IMR-90 (cell line): ENCODE results near the gene ST6GALNAC3. TPM values are rescaled to one million over a fixed set of nuclear protein-coding genes. Genes with fewer than 3 reads are reported as not detected.

Experiments used
- ATAC-seq: fragments of 200-7000 bp; cut with Tn5 transposase; 2 replicates; pipeline ENCODE4 v1.9.1; 2020; ENCODE audit warnings: low read depth, mild to moderate bottlenecking, moderate library complexity
- BruUV-seq: library from RNA; stranded (reverse); fragments of 400-500 nt; replicated peaks from 2 replicates; lab custom pipeline; 2021; lab: Mats Ljungman, UMichigan
- CTCF ChIA-PET: fragments of 300-600 bp; formaldehyde crosslinking; extraction: SDS; loops from one replicate; lab custom pipeline; 2021; ENCODE audit warnings: antibody characterized with exemption; lab: Yijun Ruan, JAX
- POLR2A ChIA-PET: fragments of 300-600 bp; sonication (Branson Sonifier 250); formaldehyde crosslinking; loops from one replicate; lab custom pipeline; 2022; ENCODE audit warnings: antibody characterized with exemption; ENCODE audit not compliant: unreplicated experiment; lab: Charles Lee
- DNase-seq: peaks from one replicate; pipeline ENCODE4 v3.0.0; 2013
- H2AFZ ChIP-seq: replicated peaks from 2 replicates; pipeline ENCODE3; 2013; ENCODE audit warnings: low read length, mild to moderate bottlenecking; ENCODE audit not compliant: poor library complexity
- H2AK5ac ChIP-seq: 2 replicates; pipeline ENCODE4 v1.6.1; 2013; ENCODE audit warnings: low read depth, low read length, inconsistent platforms
- H2AK9ac ChIP-seq: replicated peaks from 2 replicates; pipeline ENCODE3; 2013; ENCODE audit warnings: mild to moderate bottlenecking, low read depth, low read length, moderate library complexity; ENCODE audit not compliant: poor library complexity
- H2BK120ac ChIP-seq: 2 replicates; pipeline ENCODE4 v1.6.1; 2013; ENCODE audit warnings: low read depth, low read length, inconsistent platforms
- H2BK15ac ChIP-seq: 3 replicates; pipeline ENCODE4 v1.6.1; 2013; ENCODE audit warnings: low read depth, low read length, inconsistent platforms
- H2BK20ac ChIP-seq: 2 replicates; pipeline ENCODE4 v1.6.1; 2013; ENCODE audit warnings: low read depth, mild to moderate bottlenecking, inconsistent platforms, low read length, moderate library complexity
- H2BK5ac ChIP-seq: 2 replicates; pipeline ENCODE4 v1.6.1; 2013; ENCODE audit warnings: mild to moderate bottlenecking, low read depth, low read length, inconsistent platforms; ENCODE audit not compliant: poor library complexity, severe bottlenecking
- H3K14ac ChIP-seq: replicated peaks from 2 replicates; pipeline ENCODE4 v1.6.1; 2013; ENCODE audit warnings: low read depth, low read length, inconsistent platforms
- H3K18ac ChIP-seq: 2 replicates; pipeline ENCODE4 v1.6.1; 2013; ENCODE audit warnings: low read depth, low read length, control low read depth
- H3K23ac ChIP-seq: 2 replicates; pipeline ENCODE4 v1.6.1; 2013; ENCODE audit warnings: low read depth, low read length, inconsistent platforms
- H3K27ac ChIP-seq: 2 replicates; pipeline ENCODE4 v1.5.1; 2013; ENCODE audit warnings: mild to moderate bottlenecking, control low read depth, low read length; ENCODE audit not compliant: insufficient read depth
- H3K27me3 ChIP-seq: 2 replicates; pipeline ENCODE4 v1.6.1; 2013; ENCODE audit warnings: low read length; ENCODE audit not compliant: control insufficient read depth, insufficient read depth
- H3K36me3 ChIP-seq: 2 replicates; pipeline ENCODE4 v1.6.1; 2013; ENCODE audit warnings: low read length, mixed read lengths; ENCODE audit not compliant: control insufficient read depth, insufficient read depth
- H3K4ac ChIP-seq: 2 replicates; pipeline ENCODE4 v1.6.1; 2013; ENCODE audit warnings: low read depth, low read length, inconsistent platforms
- H3K4me1 ChIP-seq: 2 replicates; pipeline ENCODE4 v1.6.1; 2013; ENCODE audit warnings: low read length, mixed read lengths; ENCODE audit not compliant: control insufficient read depth, insufficient read depth
- H3K4me2 ChIP-seq: 2 replicates; pipeline ENCODE4 v1.6.1; 2013; ENCODE audit warnings: low read depth, mild to moderate bottlenecking, control low read depth, low read length, moderate library complexity
- H3K4me3 ChIP-seq: 2 replicates; pipeline ENCODE4 v1.5.1; 2013; ENCODE audit warnings: low read depth, mild to moderate bottlenecking, control low read depth, low read length, moderate library complexity; ENCODE audit not compliant: insufficient read depth
- H3K56ac ChIP-seq: 2 replicates; pipeline ENCODE4 v1.6.1; 2013; ENCODE audit warnings: low read length, inconsistent platforms; ENCODE audit not compliant: insufficient read depth; ENCODE audit errors: extremely low read depth
- H3K79me1 ChIP-seq, 2 experiments: 2 replicates each; pipeline ENCODE4 v1.6.1; 2013; ENCODE audit warnings: low read length in 2 of 2, inconsistent platforms in 1 of 2, low read depth in 1 of 2
- H3K9ac ChIP-seq: 2 replicates; pipeline ENCODE4 v1.6.1; 2013; ENCODE audit warnings: low read depth, low read length, control low read depth
- H3K9me1 ChIP-seq: 2 replicates; pipeline ENCODE4 v1.6.1; 2013; ENCODE audit warnings: low read length, inconsistent platforms; ENCODE audit not compliant: insufficient read depth
- H3K9me3 ChIP-seq: 2 replicates; pipeline ENCODE4 v1.6.1; 2013; ENCODE audit warnings: low read length; ENCODE audit not compliant: control insufficient read depth, insufficient read depth
- H4K20me1 ChIP-seq: 2 replicates; pipeline ENCODE4 v1.6.1; 2013; ENCODE audit warnings: low read length, inconsistent platforms; ENCODE audit not compliant: insufficient read depth
- H4K5ac ChIP-seq: 2 replicates; pipeline ENCODE4 v1.6.1; 2013; ENCODE audit warnings: mild to moderate bottlenecking, low read depth, low read length, control low read depth
- H4K8ac ChIP-seq, 2 experiments: 2 replicates each; pipeline ENCODE4 v1.6.1; 2013; ENCODE audit warnings: low read depth in 2 of 2, low read length in 2 of 2, control low read depth in 1 of 2, inconsistent platforms in 1 of 2
- H4K91ac ChIP-seq: 2 replicates; pipeline ENCODE4 v1.6.1; 2013; ENCODE audit warnings: low read depth, low read length, inconsistent platforms; ENCODE audit not compliant: insufficient read depth
- BHLHE40 ChIP-seq: fragments of 150-350 bp; IDR thresholded peaks from 2 replicates; pipeline ENCODE4 v1.6.1; 2016; ENCODE audit warnings: mild to moderate bottlenecking, low read depth, low read length
- CEBPB ChIP-seq: IDR thresholded peaks from 2 replicates; pipeline ENCODE4 v1.6.1; 2012; ENCODE audit warnings: low read depth, low read length, improper control_type of control experiment
- CHD1 ChIP-seq: IDR thresholded peaks from 2 replicates; pipeline ENCODE4 v1.6.1; 2012; ENCODE audit warnings: low read depth, low read length, improper control_type of control experiment
- ELK1 ChIP-seq: fragments of 150-350 bp; IDR thresholded peaks from 2 replicates; pipeline ENCODE4 v1.6.1; 2016; ENCODE audit warnings: low read depth, mild to moderate bottlenecking, low read length, moderate library complexity, borderline replicate concordance
- MAFK ChIP-seq: IDR thresholded peaks from 2 replicates; pipeline ENCODE4 v1.6.1; 2012; ENCODE audit warnings: low read depth, low read length, improper control_type of control experiment
- MAZ ChIP-seq: IDR thresholded peaks from 2 replicates; pipeline ENCODE4 v1.6.1; 2012; ENCODE audit warnings: low read depth, mild to moderate bottlenecking, low read length, improper control_type of control experiment, moderate library complexity, borderline replicate concordance
- MXI1 ChIP-seq: IDR thresholded peaks from 2 replicates; pipeline ENCODE4 v1.6.1; 2012; ENCODE audit warnings: low read depth, mild to moderate bottlenecking, low read length, moderate library complexity, borderline replicate concordance
- NFE2L2 ChIP-seq: fragments of 150-350 bp; IDR thresholded peaks from 2 replicates; pipeline ENCODE4 v1.6.1; 2016; ENCODE audit warnings: low read depth, mild to moderate bottlenecking, low read length
- RAD21 ChIP-seq: IDR thresholded peaks from 2 replicates; pipeline ENCODE4 v1.6.1; 2012; ENCODE audit warnings: low read length, improper control_type of control experiment
- RCOR1 ChIP-seq: IDR thresholded peaks from 2 replicates; pipeline ENCODE4 v1.6.1; 2012; ENCODE audit warnings: mild to moderate bottlenecking, low read length, improper control_type of control experiment; ENCODE audit not compliant: insufficient replicate concordance
- RFX5 ChIP-seq: IDR thresholded peaks from 2 replicates; pipeline ENCODE4 v1.8.0; 2012; ENCODE audit warnings: low read depth, mild to moderate bottlenecking, low read length, moderate library complexity
- USF2 ChIP-seq: fragments of 150-350 bp; IDR thresholded peaks from 2 replicates; pipeline ENCODE4 v1.6.1; 2017; ENCODE audit warnings: mild to moderate bottlenecking, antibody characterized with exemption, low read length, low read depth
- WGBS, 2 experiments: methylation state at CpG; one replicate each; pipeline versions ENCODE4 v1.1.5 to v1.1.7; 2013; ENCODE audit warnings: missing lambda C conversion rate in 2 of 2; ENCODE audit not compliant: insufficient read length in 1 of 2; ENCODE audit errors: extremely low coverage in 2 of 2; 5-methylcytosine and 5-hydroxymethylcytosine counted together
- dilution Hi-C: fragments of 300-500 bp; cut with HindIII; formaldehyde crosslinking; loops from one replicate; pipeline ENCODE4 v1.14.3; 2018; ENCODE audit warnings: low sequenced_read_pairs; ENCODE audit not compliant: unreplicated experiment
- in situ Hi-C: fragments of 300-500 bp; cut with MboI; formaldehyde crosslinking; loops from 3 replicates; pipeline ENCODE4 v1.14.3; 2019; ENCODE audit warnings: low sequenced_read_pairs, inconsistent platforms, mixed read lengths
- intact Hi-C: fragments of 100-400 bp; cut with micrococcal nuclease; formaldehyde crosslinking; loops from 2 replicates; pipeline ENCODE4 v1.10.0; 2022
- polyA plus RNA-seq, 3 experiments: library from polyadenylated mRNA; depleted of rRNA; stranded (reverse); fragments of >200 nt; gene quantifications; 2 replicates each; pipeline ENCODE4 v1.2.3, GENCODE V29; 2012; ENCODE audit warnings: low replicate concordance in 1 of 3
- total RNA-seq: library from RNA; depleted of rRNA; stranded (reverse); fragments of >200 nt; gene quantifications from 2 replicates; pipeline ENCODE4 v1.2.3, GENCODE V29; 2012
- TF ChIP-seq, protein P1 (sequence below): conservative IDR thresholded peaks from 2 replicates; pipeline ENCODE4 v1.5.1; 2012; ENCODE audit warnings: mild to moderate bottlenecking, low read depth, low read length, improper control_type of control experiment

Gene ST6GALNAC3
- total and polyA plus RNA-seq, 2 of the 4 experiments (the other 2 are of a cell fraction): 0.65 to 1.3 TPM

GRCh38 chr1:76262601-76263000 lies 188.1 kb downstream of the ST6GALNAC3 start:
- H2BK5ac ChIP-seq: no peak overlapping the region
- no peak overlapping the region for H2AK5ac ChIP-seq
- H4K8ac ChIP-seq: no peak overlapping the region
- no TSS peak for BruUV-seq
- no peak overlapping the region for H3K56ac ChIP-seq
- H3K23ac ChIP-seq: no peak overlapping the region
- H3K4me3 ChIP-seq: no peak overlapping the region
- H3K27ac ChIP-seq: no peak overlapping the region
- H2BK20ac ChIP-seq: no peak overlapping the region
- no peak overlapping the region for H4K5ac ChIP-seq
- H3K4me2 ChIP-seq: no peak overlapping the region
- no peaks in the 10 kb centered on the region for H3K27me3 ChIP-seq
- no peaks in the 10 kb centered on the region for H3K36me3 ChIP-seq
- POLR2A ChIA-PET: no interaction called here
- H2BK15ac ChIP-seq: no peak overlapping the region
- in situ Hi-C loops: no loop called here
- CTCF ChIA-PET: no interaction called here
- no peak overlapping the region for H2AK9ac ChIP-seq
- DNase-seq (no peak), ATAC-seq (no peak)
- no peaks in the 10 kb centered on the region for H3K4me1 ChIP-seq
- TF ChIP-seq NFE2L2: no peak
- TF ChIP-seq CHD1: no peak
- TF ChIP-seq ELK1: no peak
- TF ChIP-seq CEBPB: no peak
- no peak for TF ChIP-seq RFX5
- TF ChIP-seq USF2: no peak
- TF ChIP-seq, protein P1, sequence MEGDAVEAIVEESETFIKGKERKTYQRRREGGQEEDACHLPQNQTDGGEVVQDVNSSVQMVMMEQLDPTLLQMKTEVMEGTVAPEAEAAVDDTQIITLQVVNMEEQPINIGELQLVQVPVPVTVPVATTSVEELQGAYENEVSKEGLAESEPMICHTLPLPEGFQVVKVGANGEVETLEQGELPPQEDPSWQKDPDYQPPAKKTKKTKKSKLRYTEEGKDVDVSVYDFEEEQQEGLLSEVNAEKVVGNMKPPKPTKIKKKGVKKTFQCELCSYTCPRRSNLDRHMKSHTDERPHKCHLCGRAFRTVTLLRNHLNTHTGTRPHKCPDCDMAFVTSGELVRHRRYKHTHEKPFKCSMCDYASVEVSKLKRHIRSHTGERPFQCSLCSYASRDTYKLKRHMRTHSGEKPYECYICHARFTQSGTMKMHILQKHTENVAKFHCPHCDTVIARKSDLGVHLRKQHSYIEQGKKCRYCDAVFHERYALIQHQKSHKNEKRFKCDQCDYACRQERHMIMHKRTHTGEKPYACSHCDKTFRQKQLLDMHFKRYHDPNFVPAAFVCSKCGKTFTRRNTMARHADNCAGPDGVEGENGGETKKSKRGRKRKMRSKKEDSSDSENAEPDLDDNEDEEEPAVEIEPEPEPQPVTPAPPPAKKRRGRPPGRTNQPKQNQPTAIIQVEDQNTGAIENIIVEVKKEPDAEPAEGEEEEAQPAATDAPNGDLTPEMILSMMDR: no peak
- TF ChIP-seq BHLHE40: no peak
- no peak for TF ChIP-seq RCOR1
- TF ChIP-seq RAD21: no peak
- no peak for TF ChIP-seq MXI1
- TF ChIP-seq MAFK: no peak
- TF ChIP-seq MAZ: no peak
- no peak overlapping the region for H3K18ac ChIP-seq
- no peak overlapping the region for H3K14ac ChIP-seq
- H4K20me1 ChIP-seq: no peaks in the 10 kb centered on the region
- H3K79me1 ChIP-seq: no peaks in the 10 kb centered on the region
- dilution Hi-C loops: no loop called here
- no peaks in the 10 kb centered on the region for H3K9me3 ChIP-seq
- no peaks in the 10 kb centered on the region; the same call in 1 of the 2 replicates for H3K9me1 ChIP-seq
- no peak overlapping the region for H3K4ac ChIP-seq
- intact Hi-C loops: no loop called here
- no peak overlapping the region for H3K9ac ChIP-seq
- no peak overlapping the region for H2AFZ ChIP-seq
- no peak overlapping the region for H2BK120ac ChIP-seq
- no CpG with 5 or more reads among the region's 5 CpGs for WGBS, 2 experiments
- H4K91ac ChIP-seq: no peak overlapping the region
